ENCODE data around the gene HNRNPUL2.
"Not testable (repeated sequence)": the region's sequence is repeated elsewhere in the genome, so short reads cannot be mapped to it uniquely, and the experiment has no call there.

HNRNPUL2 gene

GRCh38 chr11:62747475-62748160, 20.4 kb upstream of the HNRNPUL2 start:
- Histone ChIP-seq H2AFZ (ENCODE audit: insufficient read depth, low read length, poor library complexity) (no peak overlapping the region), H4K12ac (ENCODE audit: low read depth, low read length) (no peak overlapping the region), H3K14ac (ENCODE audit: low read length) (no peak overlapping the region), H3K4ac (ENCODE audit: low read depth, low read length) (no peak overlapping the region), H2BK5ac (ENCODE audit: low read depth, low read length, poor library complexity) (no peak overlapping the region), H3K4me3 (ENCODE audit: low read depth, low read length) (no peak overlapping the region), H3K27ac (ENCODE audit: low read depth, low read length) (no peak overlapping the region), H2AK5ac (ENCODE audit: low read length) (no peak overlapping the region), H3K36me3 (ENCODE audit: control insufficient read depth in 1 of 2, insufficient read depth in 2 of 2, low read length in 2 of 2) (peaks cover 0 to 2% of the 10 kb centered on the region in 2 experiments), H3K4me2 (ENCODE audit: low read length) (no peak overlapping the region), H3K9ac (ENCODE audit: low read length) (no peak overlapping the region), H3K23ac (ENCODE audit: low read length) (no peak overlapping the region), H4K8ac (ENCODE audit: low read depth, low read length) (no peak overlapping the region), H3K18ac (ENCODE audit: low read length) (no peak overlapping the region), H3K9me3 (ENCODE audit: insufficient read depth, low read depth, low read length) (no peaks in the 10 kb centered on the region), H4K91ac (ENCODE audit: low read depth, low read length) (no peak overlapping the region), H3K79me1 (ENCODE audit: low read length) (no peaks in the 10 kb centered on the region), H2BK120ac (ENCODE audit: insufficient read depth, low read length, poor library complexity) (no peak overlapping the region), H3K4me1 (ENCODE audit: control insufficient read depth in 1 of 2, insufficient read depth in 2 of 2, low read length in 2 of 2) (peaks cover 4% of the 10 kb centered on the region in 2 experiments), H2BK12ac (ENCODE audit: low read length) (no peak overlapping the region), H3K79me2 (ENCODE audit: control insufficient read depth, insufficient read depth, low read length, poor library complexity) (no peaks in the 10 kb centered on the region), H3K27me3 (ENCODE audit: insufficient read depth, low read length) (no peaks in the 10 kb centered on the region)
- no peak for DNase-seq
- WGBS (ENCODE audit: extremely low coverage, insufficient coverage, insufficient read length), result no CpG with 5 or more reads among the region's 9 CpGs

GRCh38 chr11:62737196-62737595, 9.9 kb upstream of the HNRNPUL2 start:
- Histone ChIP-seq H3K27ac (ENCODE audit: low read depth, low read length) (no peak overlapping the region), H3K4me2 (ENCODE audit: low read length) (no peak overlapping the region), H3K4ac (ENCODE audit: low read depth, low read length) (no peak overlapping the region), H3K9me3 (ENCODE audit: insufficient read depth, low read depth, low read length) (no peaks in the 10 kb centered on the region), H4K8ac (ENCODE audit: low read depth, low read length) (no peak overlapping the region), H3K14ac (ENCODE audit: low read length) (no peak overlapping the region), H3K27me3 (ENCODE audit: insufficient read depth, low read length) (no peaks in the 10 kb centered on the region), H3K79me1 (ENCODE audit: low read length) (no peaks in the 10 kb centered on the region), H2AFZ (ENCODE audit: insufficient read depth, low read length, poor library complexity) (no peak overlapping the region), H3K79me2 (ENCODE audit: control insufficient read depth, insufficient read depth, low read length, poor library complexity) (no peaks in the 10 kb centered on the region), H3K4me3 (ENCODE audit: low read depth, low read length) (no peak overlapping the region), H3K9ac (ENCODE audit: low read length) (no peak overlapping the region), H4K91ac (ENCODE audit: low read depth, low read length) (no peak overlapping the region), H3K23ac (ENCODE audit: low read length) (peak overlapping the region; percentile 81), H3K18ac (ENCODE audit: low read length) (no peak overlapping the region), H3K4me1 (ENCODE audit: control insufficient read depth in 1 of 2, insufficient read depth in 2 of 2, low read length in 2 of 2) (peaks cover 0 to 2% of the 10 kb centered on the region in 2 experiments), H2AK5ac (ENCODE audit: low read length) (no peak overlapping the region), H2BK120ac (ENCODE audit: insufficient read depth, low read length, poor library complexity) (no peak overlapping the region), H4K12ac (ENCODE audit: low read depth, low read length) (no peak overlapping the region), H2BK5ac (ENCODE audit: low read depth, low read length, poor library complexity) (no peak overlapping the region), H3K36me3 (ENCODE audit: control insufficient read depth in 1 of 2, insufficient read depth in 2 of 2, low read length in 2 of 2) (peaks cover 31 to 47% of the 10 kb centered on the region in 2 experiments), H2BK12ac (ENCODE audit: low read length) (no peak overlapping the region)
- DNase-seq, result no peak

- H2BK12ac ChIP-seq (ENCODE audit: low read length), result no peak overlapping the region
- peaks cover 14 to 27% of the 10 kb centered on the region in 2 experiments for H3K36me3 ChIP-seq (ENCODE audit: control insufficient read depth in 1 of 2, insufficient read depth in 2 of 2, low read length in 2 of 2)
- H3K4me3 ChIP-seq (ENCODE audit: low read depth, low read length), result no peak overlapping the region
- DNase-seq, result peak in 1 of 2 donors; percentile 58
- no peaks in the 10 kb centered on the region for H3K9me3 ChIP-seq (ENCODE audit: insufficient read depth, low read depth, low read length)
- H4K91ac ChIP-seq (ENCODE audit: low read depth, low read length), result no peak overlapping the region
- WGBS (ENCODE audit: extremely low coverage, insufficient coverage, insufficient read length), result no CpG with 5 or more reads among the region's 2 CpGs
- no peak overlapping the region for H2AK5ac ChIP-seq (ENCODE audit: low read length)
- H3K79me2 ChIP-seq (ENCODE audit: control insufficient read depth, insufficient read depth, low read length, poor library complexity), result peaks cover 5% of the 10 kb centered on the region
- peaks cover 2 to 6% of the 10 kb centered on the region in 2 experiments for H3K4me1 ChIP-seq (ENCODE audit: control insufficient read depth in 1 of 2, insufficient read depth in 2 of 2, low read length in 2 of 2)
- no peak overlapping the region for H2AFZ ChIP-seq (ENCODE audit: insufficient read depth, low read length, poor library complexity)
- no peak overlapping the region for H4K12ac ChIP-seq (ENCODE audit: low read depth, low read length)
- H3K4ac ChIP-seq (ENCODE audit: low read depth, low read length), result no peak overlapping the region
- H3K4me2 ChIP-seq (ENCODE audit: low read length), result no peak overlapping the region
- H2BK120ac ChIP-seq (ENCODE audit: insufficient read depth, low read length, poor library complexity), result no peak overlapping the region
- H3K18ac ChIP-seq (ENCODE audit: low read length), result no peak overlapping the region
- no peak overlapping the region for H3K27ac ChIP-seq (ENCODE audit: low read depth, low read length)
- no peak overlapping the region for H4K8ac ChIP-seq (ENCODE audit: low read depth, low read length)
- H3K14ac ChIP-seq (ENCODE audit: low read length), result no peak overlapping the region
- no peak overlapping the region for H3K23ac ChIP-seq (ENCODE audit: low read length)
- H3K27me3 ChIP-seq (ENCODE audit: insufficient read depth, low read length), result no peaks in the 10 kb centered on the region
- H3K9ac ChIP-seq (ENCODE audit: low read length), result no peak overlapping the region
- no peak overlapping the region for H2BK5ac ChIP-seq (ENCODE audit: low read depth, low read length, poor library complexity)
- H3K79me1 ChIP-seq (ENCODE audit: low read length), result peaks cover 8% of the 10 kb centered on the region
Measured at GRCh38 chr11:62732830-62733229, 5.6 kb upstream of the HNRNPUL2 start.

- H4K12ac ChIP-seq (ENCODE audit: low read depth, low read length), result not testable (repeated sequence)
Measured at GRCh38 chr11:62730076-62730475, 2.8 kb upstream of the HNRNPUL2 start.

More at GRCh38 chr11:62730076-62730475, 2.8 kb upstream of the HNRNPUL2 start:
- H4K91ac ChIP-seq (ENCODE audit: low read depth, low read length); H3K27me3 ChIP-seq (ENCODE audit: insufficient read depth, low read length); H2BK5ac ChIP-seq (ENCODE audit: low read depth, low read length, poor library complexity); DNase-seq; H2AK5ac ChIP-seq (ENCODE audit: low read length); H2BK120ac ChIP-seq (ENCODE audit: insufficient read depth, low read length, poor library complexity); H3K4me1 ChIP-seq (ENCODE audit: control insufficient read depth in 1 of 2, insufficient read depth in 2 of 2, low read length in 2 of 2); H3K4me3 ChIP-seq (ENCODE audit: low read depth, low read length); H3K14ac ChIP-seq (ENCODE audit: low read length); H3K4me2 ChIP-seq (ENCODE audit: low read length); H3K27ac ChIP-seq (ENCODE audit: low read depth, low read length); H3K18ac ChIP-seq (ENCODE audit: low read length); H4K8ac ChIP-seq (ENCODE audit: low read depth, low read length); H2BK12ac ChIP-seq (ENCODE audit: low read length); H3K9me3 ChIP-seq (ENCODE audit: insufficient read depth, low read depth, low read length); H3K23ac ChIP-seq (ENCODE audit: low read length); H2AFZ ChIP-seq (ENCODE audit: insufficient read depth, low read length, poor library complexity); H3K9ac ChIP-seq (ENCODE audit: low read length): not testable (repeated sequence)
- peak overlapping the region; percentile 48 for H3K4ac ChIP-seq (ENCODE audit: low read depth, low read length)
- peaks cover 27% of the 10 kb centered on the region for H3K79me2 ChIP-seq (ENCODE audit: control insufficient read depth, insufficient read depth, low read length, poor library complexity)
- WGBS (ENCODE audit: extremely low coverage, insufficient coverage, insufficient read length), result no CpG with 5 or more reads among the region's 14 CpGs
- H3K79me1 ChIP-seq (ENCODE audit: low read length), result peaks cover 22% of the 10 kb centered on the region
- peaks cover 8 to 11% of the 10 kb centered on the region in 2 experiments for H3K36me3 ChIP-seq (ENCODE audit: control insufficient read depth in 1 of 2, insufficient read depth in 2 of 2, low read length in 2 of 2)

Measured in trophoblast cell (in vitro differentiated cells and primary cell).